ENCODE results near the gene FZD8.
A peak's percentile ranks its signal among the peaks of the same experiment; 100 is the strongest.

FZD8 gene

GRCh38 chr10:35641676-35642034, 441 bp downstream of the FZD8 start:
- no peak for DNase-seq (ENCODE audit: low read depth in 3 of 3)

- peak in 1 of 3 experiments; percentile 57 for DNase-seq (ENCODE audit: low read depth in 3 of 3)
Measured at GRCh38 chr10:35640951-35641675, 983 bp downstream of the FZD8 start.

- peak in 1 of 3 experiments; percentile 32 for DNase-seq (ENCODE audit: low read depth in 3 of 3)
Measured at GRCh38 chr10:35640474-35640873, 1.6 kb downstream of the FZD8 start.

- DNase-seq (ENCODE audit: low read depth in 3 of 3) = no peak
Measured at GRCh38 chr10:35639728-35640401, 2.2 kb downstream of the FZD8 start.

GRCh38 chr10:35639021-35639727, 2.9 kb downstream of the FZD8 start:
- no peak for DNase-seq (ENCODE audit: low read depth in 3 of 3)

- no peak for DNase-seq (ENCODE audit: low read depth in 3 of 3)
Measured at GRCh38 chr10:35638101-35638500, 4.0 kb downstream of the FZD8 start.

GRCh38 chr10:35637462-35637861, 4.6 kb downstream of the FZD8 start:
- no peak for DNase-seq (ENCODE audit: low read depth in 3 of 3)

GRCh38 chr10:35636956-35637355, 5.1 kb downstream of the FZD8 start:
- DNase-seq (ENCODE audit: low read depth in 3 of 3) = no peak

- no peak for DNase-seq (ENCODE audit: low read depth in 3 of 3)
Measured at GRCh38 chr10:35635576-35635975, 6.5 kb downstream of the FZD8 start.

- DNase-seq (ENCODE audit: low read depth in 3 of 3) = no peak
Measured at GRCh38 chr10:35633006-35633980, 8.8 kb downstream of the FZD8 start.

- no peak for DNase-seq (ENCODE audit: low read depth in 3 of 3)
Measured at GRCh38 chr10:35632027-35632426, 10.1 kb downstream of the FZD8 start.

GRCh38 chr10:35631404-35631803, 10.7 kb downstream of the FZD8 start:
- DNase-seq (ENCODE audit: low read depth in 3 of 3) = no peak

- no peak for DNase-seq (ENCODE audit: low read depth in 3 of 3)
Measured at GRCh38 chr10:35626971-35627507, 15.1 kb downstream of the FZD8 start.

GRCh38 chr10:35614312-35614711, 27.8 kb downstream of the FZD8 start:
- DNase-seq (ENCODE audit: low read depth in 3 of 3) = no peak

GRCh38 chr10:35613597-35614226, 28.4 kb downstream of the FZD8 start:
- DNase-seq (ENCODE audit: low read depth in 3 of 3) = no peak

GRCh38 chr10:35613107-35613440, 29.0 kb downstream of the FZD8 start:
- DNase-seq (ENCODE audit: low read depth in 3 of 3) = no peak

GRCh38 chr10:35612385-35613106, 29.6 kb downstream of the FZD8 start:
- DNase-seq (ENCODE audit: low read depth in 3 of 3) = no peak

- DNase-seq (ENCODE audit: low read depth in 3 of 3) = no peak
Measured at GRCh38 chr10:35611750-35612149, 30.3 kb downstream of the FZD8 start.

GRCh38 chr10:35608328-35608672, 33.8 kb downstream of the FZD8 start:
- no peak for DNase-seq (ENCODE audit: low read depth in 3 of 3)

Measured in stimulated activated CD4-positive, alpha-beta T cell treated with anti-CD3 and anti-CD28 coated beads, TNF-alpha, amount 100 ng/mL, for 24 hours (primary cell).